Measurements from ENCODE around the gene MAML3.

MAML3 gene

DNA sequence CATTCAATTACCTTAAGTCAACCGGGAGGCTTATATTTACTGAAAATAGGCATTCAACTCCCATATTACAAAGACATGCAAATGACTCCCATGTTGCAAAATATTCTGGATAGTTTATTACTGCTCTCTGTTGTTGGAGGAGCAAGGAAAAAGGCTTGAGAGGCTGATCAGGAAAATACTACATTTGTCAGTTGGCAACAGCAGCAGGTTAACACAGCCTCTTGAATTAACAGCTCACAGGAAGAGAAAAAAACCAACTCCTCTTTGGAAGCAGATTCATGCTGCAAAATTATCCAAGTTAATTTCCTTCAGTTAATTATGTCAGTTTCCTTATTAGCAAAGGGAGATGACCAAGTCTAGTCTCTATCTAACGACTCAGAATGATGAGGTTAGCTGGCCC lies 238.9 kb downstream of the MAML3 start:
- DNase-seq, result no peak

DNA sequence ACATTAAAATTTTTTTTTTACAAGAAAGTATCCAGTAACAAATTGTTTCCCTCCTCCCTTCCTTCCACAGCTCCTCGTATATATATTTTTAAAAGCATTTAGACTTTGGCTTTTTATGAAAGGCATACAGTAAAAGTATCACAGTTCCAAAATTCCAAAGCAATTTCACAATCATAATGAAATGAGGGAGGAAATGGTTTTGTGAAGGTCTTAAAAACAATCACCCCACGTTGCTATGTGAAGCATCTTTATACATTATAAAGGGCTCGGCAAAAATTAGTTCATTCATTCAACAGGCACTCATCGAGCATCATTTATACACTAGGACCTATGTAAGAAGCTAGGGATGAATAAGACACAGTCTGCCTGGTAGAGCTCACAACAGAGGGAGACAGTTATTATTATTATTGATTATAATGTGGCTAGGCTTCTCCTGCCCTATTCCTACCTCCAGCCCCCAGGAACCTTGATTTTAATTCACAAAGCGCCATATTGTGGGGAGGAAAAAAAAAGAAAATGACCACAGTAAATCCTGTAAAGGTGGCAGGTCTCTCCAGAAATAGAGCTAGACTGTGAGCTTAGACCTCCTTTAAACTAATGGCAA lies 239.9 kb downstream of the MAML3 start:
- DNase-seq, result no peak

DNA sequence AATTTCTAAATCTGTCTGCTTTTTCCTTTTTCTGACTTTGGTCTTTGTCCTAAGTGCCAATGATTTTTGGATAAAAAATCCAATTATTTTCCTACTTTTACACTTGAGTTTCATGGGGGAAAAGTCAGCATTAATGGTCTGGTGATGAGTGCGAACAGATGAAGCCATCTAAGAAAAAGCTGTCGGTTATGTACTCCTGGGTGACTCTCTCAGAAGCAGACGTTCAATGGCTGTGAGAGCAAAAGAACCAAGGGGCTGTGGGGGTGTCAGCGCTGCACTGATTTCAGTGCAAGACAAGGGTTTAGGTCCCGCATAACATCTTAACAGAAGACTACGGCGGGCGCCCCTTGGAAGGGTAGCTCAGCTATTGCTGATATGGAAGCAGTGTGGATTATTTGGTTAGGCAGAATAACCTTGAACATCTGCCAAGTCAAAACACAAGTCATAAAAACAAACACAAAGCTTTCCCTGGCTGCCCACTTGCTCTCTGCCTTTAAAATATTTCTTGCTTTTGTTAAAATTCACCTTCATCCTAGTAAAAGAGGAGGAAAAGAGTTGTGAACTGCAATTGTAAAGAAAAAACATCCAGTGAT lies 240.5 kb downstream of the MAML3 start:
- DNase-seq, result no peak

DNA sequence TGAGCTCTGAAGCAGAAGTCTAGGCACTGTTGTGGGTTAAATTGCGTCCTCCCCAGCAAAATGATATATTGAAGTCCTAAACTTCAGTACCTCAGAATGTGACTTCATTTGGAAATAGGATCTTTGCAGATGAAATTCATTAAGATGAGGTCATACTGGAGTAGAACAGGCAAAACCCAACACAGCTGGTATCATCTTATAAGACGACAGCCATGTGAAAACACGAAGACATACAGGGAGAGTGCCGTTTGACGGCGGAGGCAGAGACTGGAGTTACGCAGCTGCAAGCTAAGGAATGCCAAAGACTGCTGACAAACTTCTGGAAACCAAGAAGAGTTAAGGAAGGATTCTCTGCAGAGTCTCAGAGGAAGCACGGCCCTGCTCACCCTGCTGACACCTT lies 241.5 kb downstream of the MAML3 start:
- no peak for DNase-seq

DNA sequence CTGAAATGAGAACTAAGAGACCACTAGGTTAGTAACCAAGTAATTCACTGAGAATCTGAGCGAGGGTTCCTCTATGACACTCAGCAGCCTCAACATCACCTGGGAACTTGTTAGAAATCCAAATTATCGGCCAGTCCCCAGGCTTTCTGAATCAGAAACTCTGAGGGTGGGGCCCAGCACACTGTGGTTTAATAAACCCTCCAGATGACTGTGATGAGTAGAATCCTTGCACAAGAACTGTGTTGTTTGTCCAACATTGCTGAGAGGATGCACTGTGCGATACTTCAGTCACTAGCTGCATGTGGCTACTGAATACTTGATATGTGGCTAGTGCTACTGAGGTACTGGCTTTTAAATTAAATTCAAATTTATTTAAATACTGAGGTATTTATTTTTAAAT lies 243.9 kb downstream of the MAML3 start:
- DNase-seq, result no peak

DNA sequence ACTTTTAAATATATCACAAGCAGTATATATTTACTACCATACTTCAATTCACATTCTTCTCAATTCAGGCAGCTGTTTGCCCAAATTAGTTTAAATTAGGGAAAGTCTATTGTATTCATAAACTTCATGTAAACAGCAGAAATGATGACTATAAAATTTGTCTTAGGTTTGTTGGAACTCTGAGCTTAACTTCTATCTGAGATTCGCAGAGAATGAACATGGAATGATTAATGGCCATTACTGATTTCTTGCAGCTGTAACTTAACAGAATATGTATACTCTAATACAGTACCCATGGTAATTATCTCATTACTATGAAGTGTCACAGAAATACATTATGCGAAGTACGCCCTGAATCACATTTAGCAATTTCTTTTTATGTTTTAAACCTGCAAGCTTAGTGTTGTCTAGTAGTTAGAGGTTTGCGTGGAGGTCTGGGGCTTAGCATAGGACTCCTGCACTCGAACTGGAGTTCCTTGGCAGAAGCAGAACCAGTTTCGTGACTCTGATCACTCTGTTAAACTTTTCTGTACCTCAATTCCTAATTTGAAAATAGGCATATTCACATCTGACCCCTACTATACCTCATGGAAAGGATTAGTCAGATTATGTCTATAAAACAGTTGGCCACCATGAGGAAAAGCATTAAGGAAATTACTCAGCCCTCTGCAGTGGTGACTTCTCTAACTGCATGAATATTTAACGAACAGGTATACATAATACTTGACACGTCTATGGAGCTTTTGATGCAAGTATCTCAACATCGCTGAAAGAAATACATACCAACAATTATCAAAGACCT lies 245.1 kb downstream of the MAML3 start:
- no peak for DNase-seq

DNA sequence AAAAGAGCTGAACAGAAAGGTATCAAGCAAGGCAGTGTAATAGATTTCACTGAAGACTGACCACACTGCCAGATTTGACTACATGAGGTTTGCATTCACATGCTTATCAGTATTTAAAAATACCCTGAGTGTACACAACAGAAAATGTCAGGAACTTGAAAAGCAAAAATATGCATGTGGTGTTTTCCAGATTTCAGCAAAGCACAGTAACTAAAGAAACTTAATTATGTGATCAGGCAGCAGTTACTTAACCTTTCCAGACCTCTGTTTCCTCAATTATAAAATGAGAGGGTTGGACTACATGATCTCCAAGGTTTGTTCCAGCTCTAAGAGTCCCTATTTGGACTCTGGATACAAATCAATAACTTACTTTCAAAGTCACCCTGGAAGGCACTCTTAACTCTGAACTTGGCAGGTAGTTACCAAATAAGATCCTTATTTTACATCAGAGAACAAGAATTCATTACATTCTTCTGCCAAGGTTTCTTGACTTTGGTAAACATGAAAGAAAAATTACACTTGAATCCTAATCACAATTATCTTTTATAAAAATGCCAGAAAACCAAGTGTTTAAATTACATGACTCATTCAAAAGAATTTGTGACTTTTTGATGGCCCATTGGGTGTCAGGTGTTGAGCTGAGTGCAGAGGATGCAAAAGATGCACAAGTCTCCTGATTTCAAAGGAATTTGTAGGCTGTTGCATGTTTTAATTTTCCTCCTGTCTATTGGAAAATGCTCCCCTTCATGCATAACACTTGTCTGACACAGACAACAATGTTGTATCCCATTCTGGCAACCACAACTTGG lies 246.8 kb downstream of the MAML3 start:
- DNase-seq, result no peak

DNA sequence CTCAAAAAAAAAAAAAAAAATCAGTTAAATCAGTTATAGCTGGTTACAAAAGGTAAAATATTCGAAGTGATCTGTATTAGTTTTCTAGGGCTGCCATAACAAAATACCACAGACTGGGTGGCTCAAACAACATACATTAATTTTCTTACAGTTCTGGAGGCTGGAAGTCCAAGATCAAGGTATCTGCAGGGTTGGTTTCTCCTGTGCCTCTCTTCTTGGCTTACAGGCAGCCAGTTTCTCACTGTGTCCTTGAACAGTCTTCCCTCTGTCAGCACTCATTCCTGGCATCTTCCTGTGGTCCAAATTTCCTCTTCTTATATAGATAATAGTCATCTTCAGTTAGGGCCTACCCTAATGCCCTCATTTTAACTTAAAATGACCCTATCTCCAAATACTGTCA lies 248.5 kb downstream of the MAML3 start:
- no peak for DNase-seq

DNA sequence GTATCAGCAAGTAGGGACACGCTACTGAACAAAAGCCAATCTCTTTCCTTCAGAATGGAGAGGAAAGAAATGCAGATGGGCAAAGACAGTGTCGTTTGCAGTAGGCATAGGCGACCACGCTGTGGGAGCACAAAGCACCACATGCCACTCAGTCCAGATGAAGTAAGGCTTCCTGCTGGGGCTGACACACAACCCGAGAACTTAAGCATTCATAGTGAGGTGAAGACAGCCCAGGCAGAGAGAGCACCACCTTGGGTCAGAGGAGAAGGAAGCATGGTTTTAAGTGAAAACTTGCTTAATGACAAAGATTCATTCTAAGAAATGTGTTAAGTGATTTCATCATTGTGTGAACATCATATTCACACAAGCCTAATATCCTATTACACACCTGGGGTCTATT lies 249.6 kb downstream of the MAML3 start:
- DNase-seq, result no peak

DNA sequence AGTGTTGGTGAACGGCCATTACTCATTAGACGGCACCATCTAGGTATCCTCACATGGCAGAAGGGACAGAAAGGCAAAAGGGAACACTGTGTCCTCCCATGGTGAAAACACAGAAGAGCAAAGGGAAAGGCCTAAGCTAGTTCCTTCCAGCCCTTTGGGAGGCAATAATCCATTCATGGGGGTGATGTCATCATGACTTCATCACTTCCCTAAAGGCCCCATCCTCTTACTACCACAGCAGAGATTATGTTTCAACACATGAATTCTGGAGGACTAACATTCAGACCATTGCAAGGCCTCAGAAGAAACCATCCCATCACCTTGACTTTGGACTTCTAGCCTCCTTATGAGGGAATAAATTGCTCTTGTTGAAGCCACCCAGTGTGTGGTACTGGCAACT lies 250.1 kb downstream of the MAML3 start:
- DNase-seq, result no peak

DNA sequence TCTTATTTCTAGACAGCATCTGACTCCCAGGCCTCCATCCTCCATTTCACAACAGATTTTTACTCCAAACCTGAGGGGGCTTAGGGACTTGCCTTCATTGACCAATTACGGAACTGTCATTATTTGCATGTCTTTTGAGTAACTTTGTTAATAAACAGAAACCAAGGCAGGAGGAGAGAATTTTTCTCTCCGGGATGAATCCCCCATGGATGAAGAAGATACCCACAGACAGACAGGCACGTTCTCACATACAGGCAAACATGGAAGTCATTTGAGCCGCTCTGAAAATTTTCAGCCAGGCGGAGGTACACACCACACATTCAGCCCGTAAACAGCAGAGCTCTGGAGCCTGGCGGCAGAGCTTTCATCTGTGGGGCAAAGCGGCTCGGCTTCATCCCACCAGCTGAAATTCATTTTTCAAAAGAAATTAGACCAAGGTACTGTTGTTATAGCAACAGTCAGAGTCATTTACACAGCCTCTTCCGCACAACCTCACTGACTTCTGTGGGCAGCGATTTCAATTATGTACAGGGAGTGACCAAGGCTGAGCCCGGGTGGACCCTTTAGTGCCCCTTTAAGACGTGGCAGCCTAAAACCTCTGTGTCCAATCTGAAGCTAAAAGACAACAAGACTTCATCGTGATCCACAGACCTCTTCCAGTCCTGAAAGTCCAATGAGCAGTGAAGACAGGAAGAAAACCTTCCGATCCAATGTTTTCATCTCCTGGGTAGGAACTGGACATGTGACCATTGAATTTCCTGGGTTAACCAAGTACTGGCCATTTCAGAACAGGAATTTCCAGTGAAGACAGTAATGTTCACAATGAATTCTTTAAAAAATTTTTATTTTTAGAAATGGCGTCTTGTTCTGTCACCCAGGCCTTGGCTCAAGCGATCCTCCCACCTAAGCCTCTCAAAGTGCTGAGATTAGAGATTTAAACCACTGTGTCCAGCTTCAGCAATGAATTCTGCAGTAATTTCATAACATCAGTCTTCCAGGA lies 251.4 kb downstream of the MAML3 start:
- no peak for DNase-seq

DNA sequence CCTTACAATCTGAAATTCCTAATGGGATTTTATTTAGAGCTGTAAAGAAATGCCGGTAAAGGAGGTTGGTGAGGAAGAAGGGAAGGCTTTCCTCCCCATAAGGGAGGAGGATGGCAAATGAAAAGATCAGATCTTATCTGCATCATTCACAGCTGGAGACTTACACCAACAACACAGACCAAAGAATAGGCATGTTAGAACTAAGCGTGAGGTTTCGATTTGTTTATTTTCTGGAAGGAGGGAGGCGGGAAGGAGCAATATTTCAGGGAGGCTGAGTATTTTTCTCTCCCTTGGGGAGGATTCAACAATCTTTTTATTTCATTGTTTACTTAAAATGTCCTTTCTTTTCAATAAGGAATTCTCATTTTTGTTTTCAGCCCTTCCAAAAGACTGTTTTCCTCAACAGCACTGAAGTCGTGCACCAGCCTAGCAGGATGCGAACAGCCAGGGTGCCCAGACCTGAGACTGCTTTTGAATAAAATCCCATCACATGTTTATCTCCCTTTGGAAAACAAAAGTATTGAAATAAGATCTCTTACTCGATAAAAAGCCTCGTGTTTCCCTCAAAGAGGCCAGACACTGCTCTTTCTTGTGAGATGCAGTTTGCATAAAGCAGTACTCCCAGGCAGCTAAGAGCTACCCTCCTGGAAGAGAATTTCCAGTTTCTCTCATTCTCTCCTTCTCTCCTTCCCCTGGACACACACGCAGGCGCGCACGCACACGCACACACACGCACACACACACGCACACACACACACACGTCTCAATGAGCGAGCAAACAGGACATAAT lies 252.3 kb downstream of the MAML3 start:
- DNase-seq, result no peak

DNA sequence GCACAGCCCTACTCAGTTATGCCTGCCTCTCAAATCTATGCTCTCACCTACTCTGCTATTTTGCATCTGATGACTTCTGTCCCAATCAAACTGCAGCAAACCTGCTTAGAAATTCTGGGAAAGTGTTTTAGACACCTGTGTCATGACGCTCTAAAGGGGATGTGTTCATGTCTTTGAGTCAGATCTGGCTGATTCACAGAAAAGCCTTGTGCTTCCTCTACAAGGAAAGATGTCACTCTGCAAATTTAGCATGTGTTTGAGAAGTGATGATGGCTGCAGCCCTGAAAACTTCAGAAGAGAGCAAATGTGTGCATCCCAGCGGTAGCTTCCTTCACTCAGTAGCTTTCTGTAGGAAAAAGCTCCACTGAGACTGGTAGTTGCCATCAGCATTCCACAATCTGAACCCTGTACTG lies 253.0 kb downstream of the MAML3 start:
- DNase-seq, result no peak

DNA sequence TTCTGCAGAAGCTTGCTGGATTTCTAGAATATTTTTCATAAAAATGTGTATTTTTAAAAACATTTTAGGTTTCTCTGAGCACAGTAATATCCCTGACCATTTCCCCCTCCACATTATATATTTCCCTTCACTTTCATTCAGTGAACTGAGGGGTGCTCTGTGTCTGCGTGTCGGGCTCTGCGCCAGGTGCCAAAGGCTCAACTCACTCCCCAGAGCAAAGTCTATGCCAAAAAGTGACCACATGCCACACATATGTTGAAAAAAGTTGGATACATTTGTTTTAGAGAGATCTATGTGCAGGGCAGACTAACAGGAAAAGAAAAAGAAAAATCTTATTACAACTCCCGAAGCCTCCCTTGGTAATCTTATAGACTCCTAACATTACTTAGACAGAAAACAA lies 254.6 kb downstream of the MAML3 start:
- no peak for DNase-seq

DNA sequence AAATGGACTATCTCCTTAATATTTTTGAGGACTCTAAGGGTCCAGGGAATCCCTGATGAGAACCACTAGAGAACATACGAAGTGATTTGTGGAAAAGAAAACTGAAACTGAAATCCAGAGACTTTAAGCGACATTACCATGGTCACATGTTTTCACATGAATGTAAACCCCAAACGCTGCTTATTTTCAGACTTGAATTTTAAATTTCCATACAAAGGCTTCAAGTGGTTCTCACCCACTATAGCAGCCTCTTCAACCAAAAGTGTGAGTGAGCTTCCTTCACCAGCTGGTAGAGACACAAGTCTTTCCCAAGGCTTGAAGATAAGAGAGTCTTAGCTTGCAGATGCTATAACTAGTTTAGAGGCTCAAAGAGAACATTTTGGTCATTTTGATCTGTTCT lies 255.7 kb downstream of the MAML3 start:
- no peak for DNase-seq

DNA sequence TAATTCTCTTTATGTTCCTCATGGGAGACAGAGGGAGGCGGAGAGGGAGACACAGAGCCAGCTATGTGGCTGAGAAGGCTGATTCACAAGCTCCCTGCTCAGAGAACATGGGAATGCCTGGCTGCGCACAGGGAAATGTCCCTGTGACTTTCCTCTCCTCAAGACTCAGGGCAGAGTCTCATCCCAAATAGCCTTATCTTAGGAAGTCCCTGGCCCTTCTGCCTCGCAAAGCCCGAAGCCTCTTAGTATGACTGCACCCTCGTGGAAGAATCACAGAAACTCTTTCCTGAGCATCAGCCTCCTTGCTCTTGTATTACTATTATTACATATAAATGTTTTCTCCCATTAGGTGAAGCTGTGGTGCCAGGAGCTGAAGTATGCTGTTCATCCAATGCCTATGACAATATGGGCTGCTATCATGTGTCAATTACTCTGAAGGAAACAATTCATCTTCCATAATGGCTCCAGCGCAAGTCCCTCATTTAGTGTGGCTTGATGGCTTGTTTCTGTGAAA lies 257.8 kb downstream of the MAML3 start:
- no peak for DNase-seq

DNA sequence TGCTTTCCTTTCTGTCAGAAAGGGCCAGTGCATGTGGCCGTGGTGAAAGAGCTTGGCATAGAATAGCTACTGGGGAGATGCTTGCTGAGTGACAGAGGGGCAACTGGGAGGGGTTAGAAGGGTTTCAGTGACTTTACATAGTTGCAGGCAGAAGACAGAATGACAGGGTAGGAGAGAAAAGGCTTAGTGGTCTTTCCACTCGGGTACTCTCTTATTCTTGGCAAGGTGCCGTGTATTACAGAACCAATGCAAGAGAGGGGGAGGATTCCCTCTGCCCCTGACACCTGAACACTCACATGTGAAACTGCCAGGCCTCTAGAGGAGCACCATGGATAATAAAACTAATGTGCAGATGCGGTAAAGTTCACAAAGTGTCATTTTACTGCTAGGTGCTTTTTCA lies 260.2 kb downstream of the MAML3 start:
- peak; percentile 30 for DNase-seq

DNA sequence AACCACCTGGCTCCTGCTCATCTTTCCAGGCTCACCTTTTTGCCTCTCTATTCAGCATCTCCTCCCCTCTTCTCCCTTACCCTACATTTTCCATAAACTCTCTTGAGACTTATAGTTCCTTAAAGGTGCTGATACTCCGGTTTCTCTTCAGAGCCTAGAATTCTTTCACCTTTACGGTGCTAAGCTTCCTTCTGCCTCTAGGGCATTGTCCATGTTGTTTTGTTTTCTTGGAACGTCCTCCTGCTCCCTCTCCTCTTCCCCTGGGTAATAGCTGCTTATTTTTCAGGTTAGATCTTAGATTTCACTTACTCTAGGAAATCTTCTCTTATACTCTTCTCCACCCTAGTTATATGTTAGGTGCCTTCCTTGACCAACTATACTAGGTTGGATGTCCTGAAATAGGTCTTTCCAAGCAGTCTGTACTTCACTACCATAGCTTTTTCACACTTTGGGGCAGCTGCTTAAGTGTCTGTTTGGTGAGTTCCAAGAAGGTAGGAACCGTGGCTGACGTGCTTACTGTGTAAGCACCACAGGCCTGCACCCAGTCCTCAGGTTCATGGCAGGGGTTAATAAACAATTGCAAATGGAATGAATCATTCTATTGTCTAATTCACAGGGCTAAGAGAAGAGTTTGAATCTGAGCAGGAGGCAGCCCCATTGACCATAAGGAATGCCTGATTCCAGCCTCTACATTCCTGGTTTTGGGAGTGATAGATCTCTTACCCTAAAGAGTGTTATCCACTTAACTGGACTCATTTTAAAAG lies 260.8 kb downstream of the MAML3 start:
- peak; percentile 42 for DNase-seq

DNA sequence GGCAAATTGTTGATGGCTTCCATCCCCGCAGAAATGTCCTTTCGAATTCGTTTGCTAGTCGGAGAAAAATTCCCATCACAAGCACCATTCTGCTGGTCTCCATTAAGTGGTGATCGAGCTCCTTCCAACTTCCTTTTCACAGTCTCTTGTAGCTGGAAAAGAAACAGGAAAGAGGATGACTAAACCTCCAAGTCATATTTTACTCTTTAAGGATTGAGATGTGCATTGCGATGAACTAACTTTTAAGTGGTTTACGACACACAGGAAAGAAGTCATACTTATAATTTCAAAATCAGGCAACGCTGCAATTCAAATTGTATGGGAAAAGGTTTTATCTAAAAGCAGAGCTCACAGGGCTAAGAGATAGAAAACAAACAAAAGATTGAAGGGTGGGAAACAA lies 263.2 kb downstream of the MAML3 start:
- DNase-seq, result no peak

DNA sequence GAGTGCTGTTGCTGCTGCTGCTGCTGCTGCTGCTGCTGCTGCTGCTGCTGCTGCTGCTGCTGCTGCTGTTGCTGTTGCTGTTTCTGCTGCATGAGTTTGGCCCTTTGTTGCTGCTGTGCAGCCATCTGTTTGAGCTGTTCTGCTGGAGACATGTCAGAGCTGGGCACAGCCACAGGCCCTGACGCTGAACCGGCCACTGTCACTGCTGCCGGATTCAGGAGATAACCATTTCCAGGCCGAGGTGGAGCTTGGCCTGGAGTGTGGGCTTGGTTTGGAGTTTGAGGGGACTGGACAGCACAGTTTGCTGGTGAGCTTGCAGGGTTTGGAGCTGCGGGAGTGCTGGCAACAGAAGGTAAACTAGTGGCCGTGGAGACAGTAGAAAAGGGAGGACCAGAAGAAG lies 264.1 kb downstream of the MAML3 start:
- DNase-seq, result no peak
